GM19395 (cell line): ENCODE measurements around the gene FAM20B.

Experiments
- ATAC-seq: cut with Tn5 transposase; IDR thresholded peaks from one replicate; pipeline ENCODE4 v1.9.1; 2021; ENCODE audit warnings: mild to moderate bottlenecking, moderate library complexity; ENCODE audit not compliant: unreplicated experiment

Gene FAM20B

GRCh38 chr1:179089827-179090482 is 64.3 kb downstream of the FAM20B start:
- no peak for ATAC-seq

DNA sequence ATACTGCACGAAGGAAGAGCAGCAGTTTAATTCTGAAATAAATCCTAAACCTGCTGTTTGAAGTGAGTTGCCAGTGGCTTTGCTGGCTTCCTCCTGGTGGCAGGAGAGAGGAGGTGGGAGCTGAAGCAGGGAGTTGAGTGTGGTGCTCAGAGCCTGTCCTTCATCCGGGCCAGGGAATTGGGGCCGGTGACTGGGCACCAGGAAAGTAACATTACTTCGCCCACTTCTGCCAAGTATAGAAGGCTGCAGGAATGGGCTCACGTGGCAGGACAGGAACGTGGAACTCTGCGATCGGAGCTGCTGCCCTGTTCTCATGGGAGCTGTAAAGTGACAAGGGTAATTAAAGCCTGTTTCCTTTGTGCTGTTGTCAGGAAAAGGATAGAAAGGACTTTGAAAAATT is 64.8 kb downstream of the FAM20B start:
- no peak for ATAC-seq

DNA sequence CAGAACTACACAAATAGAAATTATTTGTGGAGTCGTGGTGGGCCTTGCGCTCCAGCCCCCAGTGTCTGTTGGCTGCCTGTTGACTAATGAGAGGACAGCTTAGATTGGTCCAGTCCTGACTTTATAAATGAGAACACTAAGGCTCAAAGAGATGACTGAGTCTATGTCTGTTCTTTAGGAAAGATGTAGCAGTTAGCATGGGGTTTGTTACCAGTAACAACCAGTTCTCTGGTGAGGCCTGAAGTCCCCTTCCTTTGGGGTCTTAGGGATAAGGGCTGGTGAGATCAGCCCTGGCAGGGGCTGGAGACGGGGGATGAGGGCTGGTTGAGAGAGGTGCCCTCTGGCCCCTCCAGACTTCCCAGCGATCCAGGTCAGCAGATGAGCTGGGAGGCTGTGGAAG is 65.2 kb downstream of the FAM20B start:
- ATAC-seq: no peak

DNA sequence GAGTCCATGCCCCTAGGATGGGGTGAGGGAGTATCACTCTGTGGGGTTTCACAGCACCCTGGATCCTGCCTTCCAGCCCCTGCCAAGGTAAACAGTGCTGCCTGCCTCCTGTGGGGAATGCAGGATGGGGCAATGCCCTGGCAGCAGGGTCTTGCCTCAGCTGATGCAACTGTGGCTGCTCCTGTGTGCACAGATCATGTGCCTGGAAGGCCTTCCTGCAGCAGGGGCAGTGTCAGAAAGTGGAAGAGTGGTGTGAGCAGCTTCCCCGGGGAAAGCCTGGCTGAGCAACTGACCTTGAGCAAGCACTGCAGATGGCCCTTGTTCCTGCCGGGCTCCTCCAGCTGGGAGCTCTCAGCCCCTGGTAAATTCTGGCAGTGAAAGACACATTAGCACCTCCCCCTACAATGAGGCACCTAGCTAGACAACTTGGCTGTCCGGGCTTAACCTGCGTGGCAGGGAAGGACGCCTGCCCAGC is 66.0 kb downstream of the FAM20B start:
- ATAC-seq: no peak

GRCh38 chr1:179092896-179093461 is 67.3 kb downstream of the FAM20B start:
- ATAC-seq: no peak

- no peak for ATAC-seq
Measured at GRCh38 chr1:179094818-179095217, 69.1 kb downstream of the FAM20B start.

GRCh38 chr1:179095377-179095776 is 69.7 kb downstream of the FAM20B start:
- ATAC-seq: no peak

DNA sequence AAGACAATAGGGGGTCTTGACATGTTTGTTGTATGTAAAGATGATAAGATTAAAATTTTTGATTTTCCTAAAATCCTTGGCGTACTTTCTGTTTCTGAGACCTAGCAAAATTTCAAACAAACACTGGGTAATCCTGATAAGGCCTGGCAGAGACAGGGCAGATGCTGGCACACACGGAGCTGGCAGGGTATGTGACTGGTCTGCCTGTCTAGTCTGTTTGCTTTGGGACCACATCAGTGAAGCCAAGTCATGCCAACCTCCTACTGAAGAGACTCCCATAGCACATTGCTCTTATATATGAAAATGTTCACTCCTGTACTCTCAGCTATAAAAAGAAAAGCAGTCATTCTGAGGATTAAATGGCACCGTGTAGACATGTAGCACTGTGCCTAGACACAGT is 70.2 kb downstream of the FAM20B start:
- no peak for ATAC-seq

- no peak for ATAC-seq
Measured at GRCh38 chr1:179099891-179100290, 74.2 kb downstream of the FAM20B start.

- no peak for ATAC-seq
Measured at GRCh38 chr1:179101566-179101965, 75.9 kb downstream of the FAM20B start.

- no peak for ATAC-seq
Measured at GRCh38 chr1:179103999-179104398, 78.3 kb downstream of the FAM20B start.

GRCh38 chr1:179104611-179105250 is 79.0 kb downstream of the FAM20B start:
- no peak for ATAC-seq

DNA sequence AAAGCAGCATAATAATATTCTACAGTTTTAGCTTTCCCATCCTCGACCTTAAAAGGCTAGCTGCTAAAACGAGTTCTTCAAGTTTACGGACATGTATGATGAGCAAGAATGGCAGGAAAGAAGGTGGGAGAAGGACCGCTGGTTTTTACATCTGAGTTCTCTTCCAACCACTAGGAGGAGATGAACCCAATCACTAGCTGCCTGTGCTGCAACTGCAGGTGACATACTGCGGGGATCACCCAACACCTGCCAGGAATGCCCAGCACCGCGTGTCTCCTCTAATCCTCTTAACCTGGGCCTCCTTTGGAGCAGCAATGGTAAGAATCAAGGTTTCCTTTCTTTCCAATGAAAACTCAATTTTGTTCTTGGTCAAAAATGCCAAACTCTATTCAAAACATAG is 79.7 kb downstream of the FAM20B start:
- ATAC-seq: no peak

- no peak for ATAC-seq
Measured at GRCh38 chr1:179107706-179108629, 82.3 kb downstream of the FAM20B start.

GRCh38 chr1:179108644-179109043 is 83.0 kb downstream of the FAM20B start:
- ATAC-seq: no peak

GRCh38 chr1:179115181-179115580 is 89.5 kb downstream of the FAM20B start:
- no peak for ATAC-seq

DNA sequence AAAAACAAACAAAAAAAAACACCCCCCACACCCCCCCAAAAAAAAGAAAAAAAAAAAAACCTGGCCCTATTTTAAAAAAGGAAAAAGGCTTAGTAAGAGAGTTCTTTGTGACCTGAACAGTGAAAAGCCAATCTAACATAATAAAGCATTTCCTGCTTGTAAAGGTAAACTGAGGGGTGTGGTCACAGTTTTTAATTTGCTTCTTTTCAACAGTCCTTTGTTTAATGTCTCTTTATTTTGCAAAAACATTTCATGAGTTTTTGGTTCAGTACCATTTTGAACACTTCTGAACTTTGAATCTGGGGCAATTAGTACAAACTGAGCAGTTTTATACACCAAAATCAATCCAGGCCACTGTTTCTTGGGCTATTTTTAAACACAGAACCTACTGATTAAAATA is 93.8 kb downstream of the FAM20B start:
- no peak for ATAC-seq

DNA sequence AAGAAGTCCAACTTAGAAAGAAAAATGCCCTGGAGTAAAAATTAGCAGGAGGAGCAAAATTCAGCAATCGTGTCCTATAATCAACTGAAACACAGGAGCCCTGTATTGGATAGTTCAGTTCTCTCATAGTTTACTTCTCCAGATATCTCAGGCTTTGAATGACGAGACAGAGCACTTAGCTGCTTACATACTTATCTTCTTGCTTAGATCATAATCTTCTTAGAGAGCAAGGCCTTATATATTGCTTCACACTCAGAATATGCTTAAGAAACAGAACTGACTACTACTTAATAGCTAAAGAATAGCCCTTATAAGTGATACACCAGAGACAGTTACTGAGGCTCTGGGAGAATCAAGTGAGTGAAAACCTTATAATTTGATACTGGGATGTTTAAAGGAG is 95.0 kb downstream of the FAM20B start:
- ATAC-seq: no peak

GRCh38 chr1:179121159-179121938 is 95.7 kb downstream of the FAM20B start:
- no peak for ATAC-seq

DNA sequence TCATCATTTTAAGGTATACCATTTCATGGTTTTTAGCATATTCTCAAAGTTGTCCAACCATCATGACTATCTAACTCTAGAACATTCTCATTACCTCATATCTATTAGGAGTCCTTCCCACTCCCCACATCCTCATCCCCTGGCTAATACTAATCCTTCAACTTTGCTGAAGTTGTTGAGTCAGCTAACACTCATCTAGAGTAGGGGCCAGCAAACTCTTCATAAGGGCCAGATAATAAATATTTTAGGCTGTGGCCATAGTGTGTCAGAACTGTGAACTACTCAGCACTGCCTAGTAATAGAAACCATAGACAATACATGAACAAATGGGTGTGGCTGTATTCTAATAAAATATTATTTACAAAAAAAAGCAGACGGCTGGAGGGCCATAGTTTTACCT is 99.2 kb downstream of the FAM20B start:
- no peak for ATAC-seq
